Lower lobe of right lung (tissue), 2 donors: ENCODE results near the gene ZCCHC17. TPM values are rescaled to one million over a fixed set of nuclear protein-coding genes. Genes with fewer than 3 reads are reported as not detected.

Experiments
- ATAC-seq, 2 donors: fragments of 200-7000 bp; cut with Tn5 transposase; one replicate each; pipeline ENCODE4 v1.9.1; 2020 to 2022; ENCODE audit warnings: mild to moderate bottlenecking in 2 of 2, moderate library complexity in 2 of 2
- DNase-seq: peaks from one replicate; pipeline ENCODE4 v3.0.0-alpha.2; 2020
- H3K27ac ChIP-seq: fragments of 200-600 bp; one replicate; pipeline ENCODE4 v1.8.0; 2022
- H3K27me3 ChIP-seq: fragments of 200-600 bp; one replicate; pipeline ENCODE4 v1.8.0; 2022; ENCODE audit warnings: low read depth
- H3K36me3 ChIP-seq: fragments of 200-600 bp; one replicate; pipeline ENCODE4 v1.8.0; 2022; ENCODE audit warnings: mild to moderate bottlenecking
- H3K4me1 ChIP-seq: fragments of 200-600 bp; one replicate; pipeline ENCODE4 v1.8.0; 2022
- H3K4me3 ChIP-seq: fragments of 200-600 bp; one replicate; pipeline ENCODE4 v1.8.0; 2022; ENCODE audit warnings: mild to moderate bottlenecking
- H3K9me3 ChIP-seq: fragments of 200-600 bp; one replicate; pipeline ENCODE4 v1.8.0; 2022
- intact Hi-C: fragments of 100-400 bp; cut with DNase I; formaldehyde crosslinking; loops from one replicate; pipeline ENCODE4 v1.11.0; 2022
- total RNA-seq: library from RNA; stranded (reverse); fragmentation: NEBNext Ultra II Directional; extraction: Animal tissue kit (Norgen Biotek cat#: 25700); gene quantifications from one replicate; pipeline ENCODE4 v1.2.1, GENCODE V29; 2021
- TF ChIP-seq, protein P1 (sequence below): fragments of 200-600 bp; IDR thresholded peaks from one replicate; pipeline ENCODE4 v1.8.0; 2022; ENCODE audit warnings: antibody characterized with exemption, mild to moderate bottlenecking
- donor health status: DM: no; HTN: yes; CAD: no; lungs with severe emphysema.

The ZCCHC17 gene
- total RNA-seq, 1 donor from 2014 or later: 22.5 TPM

DNA sequence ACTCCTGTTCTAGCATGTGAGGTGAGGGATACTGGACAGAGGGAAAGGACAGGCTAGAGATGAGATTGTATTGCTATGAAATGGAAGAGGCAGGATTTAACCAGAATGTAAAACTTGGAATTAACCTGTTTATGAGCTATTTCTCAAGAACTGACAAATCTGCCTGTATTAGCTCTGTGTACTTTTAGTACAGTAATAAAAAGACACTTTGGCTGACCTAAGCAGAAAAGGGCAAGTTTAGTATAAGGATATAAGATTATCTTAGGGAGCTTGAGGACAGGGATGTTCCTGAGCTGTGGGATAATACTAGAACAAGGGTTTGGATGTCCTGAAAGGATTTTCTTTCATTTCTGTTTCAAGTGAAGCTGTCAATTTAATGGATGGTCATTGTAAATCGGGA lies 11.2 kb downstream of the ZCCHC17 start:
- DNase-seq (no peak), ATAC-seq (no peak)
- no peaks in the 10 kb centered on the region for H3K9me3 ChIP-seq
- TF ChIP-seq, protein P1, sequence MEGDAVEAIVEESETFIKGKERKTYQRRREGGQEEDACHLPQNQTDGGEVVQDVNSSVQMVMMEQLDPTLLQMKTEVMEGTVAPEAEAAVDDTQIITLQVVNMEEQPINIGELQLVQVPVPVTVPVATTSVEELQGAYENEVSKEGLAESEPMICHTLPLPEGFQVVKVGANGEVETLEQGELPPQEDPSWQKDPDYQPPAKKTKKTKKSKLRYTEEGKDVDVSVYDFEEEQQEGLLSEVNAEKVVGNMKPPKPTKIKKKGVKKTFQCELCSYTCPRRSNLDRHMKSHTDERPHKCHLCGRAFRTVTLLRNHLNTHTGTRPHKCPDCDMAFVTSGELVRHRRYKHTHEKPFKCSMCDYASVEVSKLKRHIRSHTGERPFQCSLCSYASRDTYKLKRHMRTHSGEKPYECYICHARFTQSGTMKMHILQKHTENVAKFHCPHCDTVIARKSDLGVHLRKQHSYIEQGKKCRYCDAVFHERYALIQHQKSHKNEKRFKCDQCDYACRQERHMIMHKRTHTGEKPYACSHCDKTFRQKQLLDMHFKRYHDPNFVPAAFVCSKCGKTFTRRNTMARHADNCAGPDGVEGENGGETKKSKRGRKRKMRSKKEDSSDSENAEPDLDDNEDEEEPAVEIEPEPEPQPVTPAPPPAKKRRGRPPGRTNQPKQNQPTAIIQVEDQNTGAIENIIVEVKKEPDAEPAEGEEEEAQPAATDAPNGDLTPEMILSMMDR: no peak
- peaks cover 43% of the 10 kb centered on the region for H3K36me3 ChIP-seq
- intact Hi-C loops: no loop called here
- no peak overlapping the region for H3K4me3 ChIP-seq
- no peak overlapping the region for H3K27ac ChIP-seq
- no peaks in the 10 kb centered on the region for H3K27me3 ChIP-seq
- H3K4me1 ChIP-seq: no peaks in the 10 kb centered on the region

DNA sequence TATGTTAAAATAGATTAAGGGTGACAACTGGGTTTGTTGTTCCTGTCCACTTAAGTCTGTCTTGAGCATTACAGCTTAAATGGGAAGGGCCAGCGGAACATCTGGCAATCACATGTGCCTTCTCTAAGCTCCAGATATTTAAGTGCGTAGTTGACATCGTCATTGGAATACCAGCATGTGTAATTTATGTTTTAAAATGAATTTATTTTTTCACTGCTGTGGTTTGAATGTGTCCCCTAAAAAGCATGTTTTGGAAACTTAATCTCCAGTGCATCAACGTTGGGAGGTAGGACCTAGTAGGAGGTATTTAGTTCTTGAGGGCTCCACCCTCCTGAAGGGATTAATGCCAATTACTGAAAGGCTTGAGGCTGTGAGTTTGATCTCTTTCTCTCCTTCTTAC lies 13.4 kb downstream of the ZCCHC17 start:
- H3K27ac ChIP-seq: no peak overlapping the region
- DNase-seq (no peak), ATAC-seq (no peak)
- TF ChIP-seq, protein P1: no peak
- H3K36me3 ChIP-seq: peaks cover 53% of the 10 kb centered on the region
- H3K4me3 ChIP-seq: no peak overlapping the region
- H3K27me3 ChIP-seq: no peaks in the 10 kb centered on the region
- no peaks in the 10 kb centered on the region for H3K9me3 ChIP-seq
- no peaks in the 10 kb centered on the region for H3K4me1 ChIP-seq
- intact Hi-C loops: no loop called here

DNA sequence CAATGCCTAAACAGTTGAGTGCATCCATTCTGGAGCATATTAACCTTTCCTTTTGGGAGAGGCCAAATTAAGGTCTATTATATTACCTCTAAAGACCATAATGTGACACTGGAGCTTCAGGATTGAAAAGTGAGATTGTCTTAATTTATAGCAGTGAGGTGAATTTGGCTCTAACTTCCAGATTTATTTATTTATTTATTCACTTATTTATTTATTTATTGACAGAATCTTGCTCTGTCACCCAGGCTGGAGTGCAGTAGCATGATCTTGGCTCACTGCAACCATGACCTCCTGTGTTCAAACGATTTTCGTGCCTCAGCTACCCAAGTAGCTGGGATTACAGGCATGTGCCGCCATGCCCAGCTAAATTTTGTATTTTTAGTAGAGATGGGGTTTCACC lies 19.1 kb downstream of the ZCCHC17 start:
- no peak overlapping the region for H3K27ac ChIP-seq
- no peak overlapping the region for H3K4me3 ChIP-seq
- no peaks in the 10 kb centered on the region for H3K27me3 ChIP-seq
- TF ChIP-seq, protein P1: no peak
- H3K36me3 ChIP-seq: peaks cover 89% of the 10 kb centered on the region
- no peak for ATAC-seq
- H3K9me3 ChIP-seq: no peaks in the 10 kb centered on the region
- intact Hi-C loops: no loop called here
- no peaks in the 10 kb centered on the region for H3K4me1 ChIP-seq
- DNase-seq: no peak

DNA sequence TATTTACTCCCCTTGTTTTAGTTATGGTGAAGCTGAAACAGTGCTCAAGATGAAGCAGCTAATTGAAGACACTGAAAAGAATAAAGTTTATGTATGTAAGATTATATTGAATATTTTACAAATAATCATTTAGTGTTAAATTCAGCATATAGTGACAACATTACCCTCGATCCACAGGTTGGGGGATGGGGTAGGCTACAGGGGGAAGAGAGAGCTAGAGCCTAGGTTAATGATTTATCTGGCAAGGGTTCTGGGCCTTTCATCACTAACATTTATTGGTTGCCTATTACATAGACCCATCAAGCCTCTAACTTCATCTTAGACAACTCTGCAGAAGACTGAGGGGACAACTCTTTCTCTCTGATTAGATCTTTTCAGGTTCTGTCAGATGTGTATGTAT lies 21.3 kb downstream of the ZCCHC17 start:
- TF ChIP-seq, protein P1: no peak
- Histone ChIP-seq H3K36me3 (peaks cover 67% of the 10 kb centered on the region), H3K27ac (no peak overlapping the region), H3K4me3 (no peak overlapping the region), H3K4me1 (no peaks in the 10 kb centered on the region), H3K27me3 (no peaks in the 10 kb centered on the region), H3K9me3 (no peaks in the 10 kb centered on the region)
- ATAC-seq (no peak), DNase-seq (no peak)
- intact Hi-C loops: no loop called here

DNA sequence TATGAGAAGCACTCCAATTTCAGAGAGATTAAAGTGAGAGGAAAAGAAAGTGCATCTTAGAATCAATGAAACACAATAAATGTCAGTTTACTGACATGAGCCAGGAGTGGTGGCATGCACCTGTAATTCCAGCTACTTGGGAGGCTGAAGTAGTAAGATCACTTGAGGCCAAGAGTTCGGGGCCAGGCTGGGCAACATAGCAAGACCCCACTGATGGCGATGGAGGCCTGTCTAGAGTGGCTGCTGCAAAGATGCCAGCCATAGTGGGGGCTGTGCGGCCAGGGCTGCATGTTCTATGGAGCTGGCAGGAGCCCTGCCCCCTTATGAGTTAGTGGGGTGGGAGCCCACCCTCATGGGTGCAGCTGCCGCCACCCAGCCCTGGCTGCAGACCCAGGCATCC lies 27.3 kb downstream of the ZCCHC17 start:
- DNase-seq (no peak), ATAC-seq (peak in 1 of 2 donors; percentile 23)
- peaks cover 34% of the 10 kb centered on the region for H3K36me3 ChIP-seq
- H3K27ac ChIP-seq: no peak overlapping the region
- no peak overlapping the region for H3K4me3 ChIP-seq
- TF ChIP-seq, protein P1: no peak
- no peaks in the 10 kb centered on the region for H3K4me1 ChIP-seq
- no peaks in the 10 kb centered on the region for H3K27me3 ChIP-seq
- H3K9me3 ChIP-seq: no peaks in the 10 kb centered on the region
- intact Hi-C loops: no loop called here

DNA sequence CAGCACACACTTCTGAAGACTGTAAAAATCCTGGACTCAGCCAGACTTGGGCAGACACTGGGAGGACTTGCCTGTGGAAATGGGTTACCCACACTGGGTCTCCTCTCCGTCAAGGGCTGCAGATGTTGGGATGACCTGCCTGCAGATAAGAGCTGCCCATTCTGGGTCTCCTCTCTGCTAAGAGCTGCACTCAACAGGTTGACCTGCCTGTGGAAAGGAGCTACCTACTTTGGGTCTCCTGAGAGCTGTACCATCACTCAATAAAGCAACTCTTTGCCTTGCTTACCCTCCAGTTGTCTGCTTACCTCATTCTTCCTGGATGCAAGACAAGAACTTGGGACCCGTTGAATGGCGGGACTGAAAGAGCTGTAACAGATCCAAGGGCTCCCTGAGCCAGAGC lies 28.2 kb downstream of the ZCCHC17 start:
- Histone ChIP-seq H3K36me3 (peaks cover 26% of the 10 kb centered on the region), H3K27me3 (no peaks in the 10 kb centered on the region), H3K4me3 (no peak overlapping the region), H3K27ac (no peak overlapping the region), H3K4me1 (no peaks in the 10 kb centered on the region), H3K9me3 (no peaks in the 10 kb centered on the region)
- TF ChIP-seq, protein P1: no peak
- intact Hi-C loops: no loop called here
- DNase-seq: no peak
- no peak for ATAC-seq
